Nephron progenitor cell (in vitro differentiated cells): Measurements from ENCODE around the gene DGCR8.

ENCODE experiments used
- DNase-seq: peaks from one replicate; pipeline ENCODE4 v3.0.0; 2021
- H3K27ac Mint-ChIP-seq: 2 replicates; pipeline ENCODE4 v1.8.0; 2021; ENCODE audit warnings: mild to moderate bottlenecking, moderate library complexity, mixed read lengths
- H3K27me3 Mint-ChIP-seq: 2 replicates; pipeline ENCODE4 v1.8.0; 2021; ENCODE audit warnings: mild to moderate bottlenecking, low read depth, mixed read lengths; ENCODE audit not compliant: poor library complexity
- H3K36me3 Mint-ChIP-seq: 2 replicates; pipeline ENCODE4 v1.8.0; 2021; ENCODE audit warnings: low read depth, mixed read lengths
- H3K4me1 Mint-ChIP-seq: 2 replicates; pipeline ENCODE4 v1.8.0; 2021; ENCODE audit warnings: mixed read lengths
- H3K4me3 Mint-ChIP-seq: 2 replicates; pipeline ENCODE4 v1.8.0; 2021; ENCODE audit warnings: mild to moderate bottlenecking, moderate library complexity, mixed read lengths
- H3K9me3 Mint-ChIP-seq: 2 replicates; pipeline ENCODE4 v1.8.0; 2021; ENCODE audit warnings: mild to moderate bottlenecking, moderate library complexity, mixed read lengths
- CTCF ChIP-seq: fragments of 200-600 bp; sonication (generic); IDR thresholded peaks from 2 replicates; pipeline ENCODE4 v1.5.0; 2021; ENCODE audit warnings: antibody characterized with exemption

The DGCR8 gene

DNA sequence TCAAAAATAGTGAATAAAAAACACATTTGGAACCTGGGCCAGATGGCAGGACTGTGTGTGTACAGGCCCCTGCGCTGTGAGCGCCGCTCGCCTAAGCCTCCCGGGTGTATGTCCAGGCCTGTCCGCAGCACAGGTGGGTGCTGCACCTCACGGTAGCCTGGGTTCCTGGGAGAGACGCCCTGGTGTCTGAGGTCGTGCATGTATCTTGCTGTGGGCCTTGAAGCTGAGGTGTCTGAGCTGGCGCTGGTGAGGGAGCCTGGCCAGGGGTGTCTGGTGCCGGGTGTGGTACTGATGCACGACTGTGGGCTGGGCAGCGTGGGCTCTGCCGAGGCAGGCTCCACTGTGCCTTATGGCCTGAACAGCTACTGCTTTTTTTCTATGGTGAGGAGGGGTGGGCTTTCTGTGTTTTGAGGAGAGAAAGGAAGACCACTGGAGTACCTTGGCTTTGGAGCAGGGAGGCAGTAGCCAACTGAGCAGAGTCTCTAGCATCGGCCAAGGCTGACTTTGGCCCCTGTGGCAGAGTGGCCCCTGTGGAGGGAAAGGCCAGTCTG, 47.4 kb downstream of the DGCR8 start:
- H3K36me3 Mint-ChIP-seq, result peaks cover 29% of the 10 kb centered on the region
- DNase-seq, result no peak
- H3K9me3 Mint-ChIP-seq, result no peaks in the 10 kb centered on the region
- TF ChIP-seq CTCF, result no peak
- H3K27ac Mint-ChIP-seq, result peak overlapping the region; percentile 93
- H3K4me3 Mint-ChIP-seq, result no peak overlapping the region
- H3K27me3 Mint-ChIP-seq, result peaks cover 3% of the 10 kb centered on the region
- H3K4me1 Mint-ChIP-seq, result no peaks in the 10 kb centered on the region

GRCh38 chr22:20127869-20128618, 48.0 kb downstream of the DGCR8 start:
- TF ChIP-seq CTCF, result no peak
- no peaks in the 10 kb centered on the region for H3K9me3 Mint-ChIP-seq

DNA sequence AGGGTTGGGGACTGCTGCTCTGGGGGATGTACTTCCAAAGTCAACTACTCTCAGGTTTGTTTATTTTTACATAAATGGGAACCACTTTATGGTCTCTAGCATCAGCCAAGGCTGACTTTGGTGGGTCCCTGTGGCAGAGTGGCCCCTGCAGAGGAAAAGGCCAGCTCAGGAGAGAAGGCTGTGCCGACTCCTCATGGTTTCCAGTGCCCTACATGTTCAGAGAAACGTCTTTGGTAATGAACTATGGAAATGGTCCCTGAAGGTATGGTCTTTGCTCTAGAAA, 48.5 kb downstream of the DGCR8 start:
- DNase-seq, result no peak
- Mint-ChIP-seq H3K4me3 (no peak overlapping the region), H3K4me1 (peaks cover 8% of the 10 kb centered on the region), H3K9me3 (no peaks in the 10 kb centered on the region), H3K27me3 (peaks cover 5% of the 10 kb centered on the region), H3K27ac (peak overlapping the region; percentile 93), H3K36me3 (peaks cover 29% of the 10 kb centered on the region)
- TF ChIP-seq CTCF, result no peak

More at GRCh38 chr22:20127869-20128618, 48.0 kb downstream of the DGCR8 start:
- H3K4me3 Mint-ChIP-seq, result no peak overlapping the region
- H3K27ac Mint-ChIP-seq, result peak overlapping the region; percentile 93
- peaks cover 3% of the 10 kb centered on the region for H3K4me1 Mint-ChIP-seq
- no peak for DNase-seq
- peaks cover 29% of the 10 kb centered on the region for H3K36me3 Mint-ChIP-seq
- peaks cover 4% of the 10 kb centered on the region for H3K27me3 Mint-ChIP-seq

DNA sequence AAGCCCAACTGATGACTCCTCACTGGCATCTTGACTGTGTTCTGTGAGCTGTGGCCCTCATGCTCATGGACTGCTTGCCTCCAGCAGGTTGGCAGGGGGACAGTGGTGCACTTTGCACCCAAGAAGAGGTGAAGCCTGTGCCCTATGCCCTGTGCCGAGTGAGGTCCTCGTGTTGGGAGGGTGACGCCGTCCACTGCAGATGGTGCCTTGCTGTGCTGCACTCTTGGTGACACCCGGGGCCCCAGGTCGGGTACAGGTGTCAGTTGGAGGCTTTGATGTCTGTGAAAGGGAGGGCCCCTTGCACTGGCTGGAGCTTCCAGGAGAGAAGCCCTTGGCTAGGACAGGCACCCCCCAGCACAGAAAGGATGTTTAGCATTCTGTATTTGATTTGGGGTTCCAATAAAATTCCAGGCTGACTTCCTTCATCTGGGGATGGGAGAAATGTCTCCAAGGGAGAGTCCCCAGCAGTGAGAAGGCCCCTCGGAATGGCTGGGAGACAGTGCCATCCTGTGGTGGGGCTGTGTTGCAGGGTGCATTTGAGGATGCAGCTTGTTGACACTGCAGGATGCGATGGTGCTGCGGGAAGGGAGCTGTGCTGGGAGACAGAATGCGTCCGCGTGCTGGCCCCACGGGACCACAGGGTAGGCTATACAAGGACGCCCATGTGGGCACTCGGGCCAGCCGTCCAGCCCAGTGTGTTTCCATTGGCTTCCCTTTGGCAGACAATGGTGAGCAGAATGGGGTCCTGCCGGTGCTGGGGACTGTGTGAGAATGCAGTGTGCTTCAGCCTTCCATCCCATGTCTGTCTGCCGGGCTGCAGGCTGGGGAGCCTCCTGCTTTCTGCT, 49.1 kb downstream of the DGCR8 start:
- H3K4me3 Mint-ChIP-seq, result no peak overlapping the region
- no peak for DNase-seq
- peaks cover 29% of the 10 kb centered on the region for H3K36me3 Mint-ChIP-seq
- H3K27me3 Mint-ChIP-seq, result peaks cover 10% of the 10 kb centered on the region
- no peaks in the 10 kb centered on the region for H3K9me3 Mint-ChIP-seq
- peaks cover 11% of the 10 kb centered on the region for H3K4me1 Mint-ChIP-seq
- peak; percentile 13 for TF ChIP-seq CTCF
- H3K27ac Mint-ChIP-seq, result no peak overlapping the region

- H3K9me3 Mint-ChIP-seq, result no peaks in the 10 kb centered on the region
Measured at GRCh38 chr22:20129747-20130014, 49.6 kb downstream of the DGCR8 start.

More at GRCh38 chr22:20129747-20130014, 49.6 kb downstream of the DGCR8 start:
- H3K27ac Mint-ChIP-seq, result no peak overlapping the region
- no peak for DNase-seq
- no peak for TF ChIP-seq CTCF
- no peak overlapping the region for H3K4me3 Mint-ChIP-seq
- H3K27me3 Mint-ChIP-seq, result peaks cover 13% of the 10 kb centered on the region
- H3K4me1 Mint-ChIP-seq, result peaks cover 11% of the 10 kb centered on the region
- peaks cover 28% of the 10 kb centered on the region for H3K36me3 Mint-ChIP-seq
